Colonic mucosa (tissue), 4 donors: ENCODE measurements around the gene RNF157. TPM values are rescaled to one million over a fixed set of nuclear protein-coding genes. Genes with fewer than 3 reads are reported as not detected.

Experiments
- DNase-seq: peaks from one replicate; pipeline ENCODE4 v3.0.0-alpha.2; 2020
- H3K27ac ChIP-seq: fragments of 200-600 bp; one replicate; pipeline ENCODE4 v1.8.0; 2021
- H3K27me3 ChIP-seq: fragments of 200-600 bp; one replicate; pipeline ENCODE4 v1.8.0; 2021
- H3K36me3 ChIP-seq: fragments of 200-600 bp; one replicate; pipeline ENCODE4 v1.8.0; 2021
- H3K4me1 ChIP-seq: fragments of 200-600 bp; one replicate; pipeline ENCODE4 v1.8.0; 2021; ENCODE audit warnings: mild to moderate bottlenecking
- H3K4me3 ChIP-seq: fragments of 200-600 bp; one replicate; pipeline ENCODE4 v1.8.0; 2021
- H3K9ac ChIP-seq, 2 donors: one replicate each; pipeline ENCODE4 v1.7.0; 2013; ENCODE audit warnings: control low read depth in 2 of 2, low read depth in 2 of 2, low read length in 2 of 2
- H3K9me3 ChIP-seq: fragments of 200-600 bp; one replicate; pipeline ENCODE4 v1.8.0; 2021
- intact Hi-C: fragments of 100-400 bp; cut with DNase I; formaldehyde crosslinking; loops from one replicate; pipeline ENCODE4 v1.14.1; 2022
- total RNA-seq, 2 donors: library from RNA; stranded (reverse); fragmentation: NEBNext Ultra II Directional in 1 of 2; extraction: Animal tissue kit (Norgen Biotek cat#: 25700) in 1 of 2; gene quantifications; one replicate each; pipeline ENCODE4 v1.2.1, GENCODE V29; 2021
- TF ChIP-seq, protein P1 (sequence below): fragments of 200-600 bp; IDR thresholded peaks from one replicate; pipeline ENCODE4 v1.8.0; 2022; ENCODE audit warnings: antibody characterized with exemption, mild to moderate bottlenecking
- donor health status: healthy.
- donor health status: DM: no; HTN: no; CAD: no.
- donor health status: DM: no; HTN: no; CAD: no.

The RNF157 gene
- total RNA-seq, 2 donors from 2014 or later = 23.7 to 30.2 TPM

DNA sequence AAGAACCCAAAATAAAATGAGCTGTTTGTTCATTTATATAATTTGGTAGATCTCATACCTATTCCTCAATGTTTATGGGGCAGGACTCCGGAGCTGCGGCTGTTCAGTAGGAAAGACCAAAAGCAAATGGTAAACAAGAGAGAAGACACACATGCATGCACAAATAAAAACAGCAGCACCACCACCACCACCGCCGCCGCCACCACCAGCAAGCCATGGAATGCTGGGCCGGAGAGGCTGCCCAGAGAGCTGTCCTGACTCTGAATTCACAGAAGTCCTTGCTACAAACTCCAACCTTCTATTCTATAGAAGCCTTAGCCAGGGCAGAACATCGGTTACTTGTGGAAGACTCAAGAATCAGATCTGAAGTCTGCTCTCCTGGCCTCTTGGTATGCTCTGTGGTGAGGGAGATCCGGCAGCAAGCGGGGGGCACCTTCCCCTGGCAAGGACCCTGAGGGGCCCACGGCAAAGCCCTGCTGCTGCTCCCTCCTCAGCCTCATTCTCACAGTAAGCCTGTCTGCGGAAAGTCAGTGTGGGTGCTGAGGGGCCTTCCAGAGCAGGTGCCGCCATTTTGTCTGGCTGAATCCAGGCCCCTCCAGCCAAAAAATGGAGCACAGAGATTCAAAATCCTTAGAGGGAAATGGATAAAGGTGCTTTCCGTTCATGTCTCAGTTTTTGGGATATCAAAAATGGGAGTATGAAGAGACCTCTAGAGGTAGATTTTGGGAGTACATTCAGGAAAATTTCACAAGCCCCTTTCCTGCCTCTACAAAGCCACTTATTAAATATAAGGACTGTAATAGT lies 92.9 kb downstream of the RNF157 start:
- no peak overlapping the region for H3K4me3 ChIP-seq
- TF ChIP-seq, protein P1, sequence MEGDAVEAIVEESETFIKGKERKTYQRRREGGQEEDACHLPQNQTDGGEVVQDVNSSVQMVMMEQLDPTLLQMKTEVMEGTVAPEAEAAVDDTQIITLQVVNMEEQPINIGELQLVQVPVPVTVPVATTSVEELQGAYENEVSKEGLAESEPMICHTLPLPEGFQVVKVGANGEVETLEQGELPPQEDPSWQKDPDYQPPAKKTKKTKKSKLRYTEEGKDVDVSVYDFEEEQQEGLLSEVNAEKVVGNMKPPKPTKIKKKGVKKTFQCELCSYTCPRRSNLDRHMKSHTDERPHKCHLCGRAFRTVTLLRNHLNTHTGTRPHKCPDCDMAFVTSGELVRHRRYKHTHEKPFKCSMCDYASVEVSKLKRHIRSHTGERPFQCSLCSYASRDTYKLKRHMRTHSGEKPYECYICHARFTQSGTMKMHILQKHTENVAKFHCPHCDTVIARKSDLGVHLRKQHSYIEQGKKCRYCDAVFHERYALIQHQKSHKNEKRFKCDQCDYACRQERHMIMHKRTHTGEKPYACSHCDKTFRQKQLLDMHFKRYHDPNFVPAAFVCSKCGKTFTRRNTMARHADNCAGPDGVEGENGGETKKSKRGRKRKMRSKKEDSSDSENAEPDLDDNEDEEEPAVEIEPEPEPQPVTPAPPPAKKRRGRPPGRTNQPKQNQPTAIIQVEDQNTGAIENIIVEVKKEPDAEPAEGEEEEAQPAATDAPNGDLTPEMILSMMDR = peak; percentile 38
- intact Hi-C loops = loop anchor here (5.0 kb wide), 1 partner anchor 35 kb away; no protein-coding TSS in a partner anchor
- no peaks in the 10 kb centered on the region for H3K27me3 ChIP-seq
- no peak overlapping the region for H3K9ac ChIP-seq
- H3K9me3 ChIP-seq = no peaks in the 10 kb centered on the region
- no peak overlapping the region for H3K27ac ChIP-seq
- H3K36me3 ChIP-seq = no peaks in the 10 kb centered on the region
- H3K4me1 ChIP-seq = no peaks in the 10 kb centered on the region
- DNase-seq = no peak

DNA sequence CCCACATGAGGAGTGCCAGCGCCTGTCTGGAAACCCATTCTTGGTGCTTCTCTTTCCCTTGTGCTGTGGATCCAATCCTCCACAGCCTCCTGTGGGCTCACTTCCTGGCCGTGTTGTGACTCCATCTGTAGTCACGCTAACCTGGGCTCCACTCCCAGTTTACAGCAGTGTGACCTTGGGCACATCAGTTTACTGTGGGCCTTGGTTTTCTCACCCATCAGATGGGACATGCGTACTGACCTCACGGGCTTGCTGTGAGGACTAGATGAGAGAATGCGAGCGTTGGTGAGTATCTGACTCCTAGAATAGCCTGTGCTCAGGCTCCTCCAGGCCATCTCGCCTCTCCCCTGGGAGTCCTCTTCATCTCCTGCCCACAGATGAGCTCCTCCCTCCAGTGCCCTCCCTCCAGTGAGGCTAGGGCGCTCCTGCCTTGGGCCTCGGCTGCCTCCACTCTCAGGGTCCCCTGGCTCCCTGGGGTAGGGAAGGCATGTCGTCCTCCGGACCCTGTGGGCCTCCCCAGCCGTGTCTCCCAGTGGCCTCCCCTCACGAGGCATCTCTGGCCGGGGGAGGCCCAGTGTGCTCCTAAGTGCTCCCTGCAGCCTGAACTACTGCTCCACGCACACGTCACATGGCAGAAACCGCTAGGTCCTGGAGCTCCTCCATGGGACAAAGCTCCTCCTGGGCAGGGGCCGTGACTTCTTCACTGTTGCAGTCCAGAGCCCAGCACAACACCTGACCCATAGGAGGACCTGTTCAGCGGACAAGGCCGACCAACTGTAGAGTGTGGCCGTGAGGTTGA lies 94.0 kb downstream of the RNF157 start:
- Histone ChIP-seq H3K27ac (peak overlapping the region; percentile 11), H3K4me3 (no peak overlapping the region), H3K4me1 (peaks cover 4% of the 10 kb centered on the region), H3K27me3 (no peaks in the 10 kb centered on the region), H3K9ac (no peak overlapping the region), H3K36me3 (no peaks in the 10 kb centered on the region), H3K9me3 (no peaks in the 10 kb centered on the region)
- no peak for DNase-seq
- TF ChIP-seq, protein P1 = no peak
- intact Hi-C loops = loop anchor here (5.0 kb wide), 1 partner anchor 36 kb away; no protein-coding TSS in a partner anchor

DNA sequence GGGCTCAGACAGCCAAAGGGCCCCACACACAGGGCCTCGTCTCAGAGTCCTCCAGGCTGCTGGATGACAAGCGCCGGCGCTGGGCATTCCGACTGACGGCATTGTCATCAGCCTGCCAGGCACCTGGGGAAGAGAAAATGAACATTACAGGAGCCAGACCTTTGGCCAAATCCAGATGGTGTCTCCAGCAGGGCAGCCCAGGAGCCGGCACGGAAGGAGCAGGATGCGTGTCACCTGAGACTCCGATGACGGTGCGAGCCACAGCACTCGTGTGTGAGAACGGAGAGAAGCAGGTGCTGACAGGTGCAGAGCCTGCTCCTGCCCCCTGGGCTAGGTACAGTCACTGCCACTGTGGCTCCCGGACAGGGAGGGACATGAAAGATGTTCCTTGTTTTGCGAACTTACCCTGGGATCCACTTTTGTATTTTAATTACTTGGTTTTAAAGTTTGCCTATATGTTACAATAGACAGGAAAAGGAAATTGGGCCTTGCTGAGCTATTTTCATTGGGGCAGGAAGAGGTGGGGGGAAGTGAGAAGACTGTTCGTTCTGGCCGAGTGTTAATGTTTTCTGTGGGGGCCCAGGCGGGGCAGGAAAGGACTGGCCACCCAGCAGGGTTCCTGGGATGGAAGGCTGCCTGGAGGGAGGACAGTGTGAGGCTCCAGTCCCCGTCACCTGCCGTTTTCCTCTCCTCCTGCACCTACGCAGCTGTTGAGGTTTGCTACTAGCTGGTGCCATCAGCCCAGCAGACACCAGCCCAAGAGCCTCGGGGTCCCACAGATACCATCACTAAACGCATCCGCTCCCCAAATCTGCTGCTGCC lies 94.9 kb downstream of the RNF157 start:
- H3K9ac ChIP-seq = no peak overlapping the region

DNA sequence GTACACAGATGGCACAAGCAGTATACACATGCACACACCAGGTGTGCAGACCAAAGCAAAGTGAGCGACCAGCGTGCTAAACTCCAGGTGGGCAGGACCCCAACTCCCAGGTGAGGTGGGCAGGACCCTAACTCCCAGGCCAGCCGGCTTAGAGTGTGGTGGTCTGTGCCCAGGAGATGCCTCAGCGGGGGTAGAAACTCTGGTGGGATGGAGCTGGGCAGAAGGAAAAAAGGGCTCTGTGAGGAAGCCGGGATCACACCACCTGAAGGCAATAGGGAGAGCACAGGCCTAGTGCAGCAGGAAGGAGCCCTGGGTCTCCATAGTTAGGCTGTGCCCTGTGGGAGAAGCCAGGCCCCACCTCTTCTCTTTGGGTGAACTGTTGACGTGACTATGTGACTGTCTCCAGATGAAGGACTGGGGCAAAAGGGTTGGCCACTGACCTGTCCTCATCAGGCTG lies 97.7 kb downstream of the RNF157 start:
- no peak overlapping the region for H3K9ac ChIP-seq
- peaks cover 19% of the 10 kb centered on the region for H3K27me3 ChIP-seq
- no peak overlapping the region for H3K27ac ChIP-seq
- H3K9me3 ChIP-seq = no peaks in the 10 kb centered on the region
- H3K36me3 ChIP-seq = no peaks in the 10 kb centered on the region
- intact Hi-C loops = no loop called here
- DNase-seq = no peak
- H3K4me1 ChIP-seq = peaks cover 15% of the 10 kb centered on the region
- no peak overlapping the region for H3K4me3 ChIP-seq
- TF ChIP-seq, protein P1 = no peak

More for the DNA sequence above, 94.9 kb downstream of the RNF157 start:
- no peak for DNase-seq
- Histone ChIP-seq H3K4me3 (no peak overlapping the region), H3K4me1 (peaks cover 9% of the 10 kb centered on the region), H3K27me3 (peaks cover 1% of the 10 kb centered on the region), H3K27ac (peak overlapping the region; percentile 37), H3K9me3 (no peaks in the 10 kb centered on the region), H3K36me3 (no peaks in the 10 kb centered on the region)
- intact Hi-C loops = loop anchor here (5.0 kb wide), 1 partner anchor 37 kb away; no protein-coding TSS in a partner anchor
- TF ChIP-seq, protein P1 = no peak

DNA sequence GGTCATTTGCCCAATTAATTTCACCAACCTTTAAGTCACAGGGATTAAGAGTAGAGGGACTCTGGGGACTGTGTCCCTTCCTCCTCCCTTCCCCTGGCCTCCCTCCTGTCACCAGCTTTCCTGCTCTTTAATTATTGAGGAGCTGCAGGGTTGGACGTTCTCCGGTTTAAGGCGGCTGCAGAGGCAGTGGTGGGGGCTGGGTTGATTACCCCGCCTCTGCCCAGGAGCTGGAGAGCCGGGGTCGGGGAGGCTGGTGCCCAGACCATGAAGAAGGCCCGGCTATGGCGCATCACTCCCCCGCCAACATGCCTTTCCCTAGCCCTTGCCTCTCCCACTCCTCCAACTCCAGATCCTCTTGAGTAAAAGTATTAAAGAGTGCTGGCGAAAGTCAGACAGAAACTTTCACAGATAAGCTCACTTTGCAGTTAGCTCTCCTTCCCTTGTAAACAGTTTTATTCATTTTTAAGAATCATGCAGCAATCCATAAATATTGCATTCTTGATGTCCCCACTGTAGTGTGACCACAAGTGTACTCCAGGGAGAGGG lies 98.2 kb downstream of the RNF157 start:
- TF ChIP-seq, protein P1 = no peak
- Histone ChIP-seq H3K27ac (no peak overlapping the region), H3K27me3 (peaks cover 24% of the 10 kb centered on the region), H3K36me3 (no peaks in the 10 kb centered on the region), H3K9ac (peak overlapping the region in 1 of 2 donors; percentile 66), H3K4me3 (no peak overlapping the region), H3K9me3 (no peaks in the 10 kb centered on the region), H3K4me1 (peaks cover 15% of the 10 kb centered on the region)
- intact Hi-C loops = no loop called here
- DNase-seq = no peak
